ENCODE measurements around the gene DYSF.
"Not testable (repeated sequence)": the region's sequence is repeated elsewhere in the genome, so short reads cannot be mapped to it uniquely, and the experiment has no call there.

DYSF gene

DNA sequence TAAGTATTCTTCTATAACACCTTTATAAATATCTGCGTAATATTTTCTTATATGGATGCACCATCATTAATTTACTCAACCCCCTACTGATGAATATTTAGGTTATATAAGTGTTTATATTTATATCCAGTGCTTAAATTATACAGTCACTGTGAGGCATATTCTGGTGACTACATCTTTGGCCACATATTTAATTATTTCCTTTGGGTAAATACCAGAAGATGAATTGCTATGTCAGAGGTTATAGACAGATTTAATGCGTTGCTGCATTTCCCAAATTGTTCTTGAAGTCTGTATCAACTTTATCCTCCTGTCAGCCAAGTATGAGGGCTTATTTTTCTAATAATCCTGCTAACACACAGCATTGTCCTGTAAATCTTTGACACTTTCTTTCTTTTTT lies 18.7 kb downstream of the DYSF start:
- DNase-seq (ENCODE audit: low spot score) = no peak

DNA sequence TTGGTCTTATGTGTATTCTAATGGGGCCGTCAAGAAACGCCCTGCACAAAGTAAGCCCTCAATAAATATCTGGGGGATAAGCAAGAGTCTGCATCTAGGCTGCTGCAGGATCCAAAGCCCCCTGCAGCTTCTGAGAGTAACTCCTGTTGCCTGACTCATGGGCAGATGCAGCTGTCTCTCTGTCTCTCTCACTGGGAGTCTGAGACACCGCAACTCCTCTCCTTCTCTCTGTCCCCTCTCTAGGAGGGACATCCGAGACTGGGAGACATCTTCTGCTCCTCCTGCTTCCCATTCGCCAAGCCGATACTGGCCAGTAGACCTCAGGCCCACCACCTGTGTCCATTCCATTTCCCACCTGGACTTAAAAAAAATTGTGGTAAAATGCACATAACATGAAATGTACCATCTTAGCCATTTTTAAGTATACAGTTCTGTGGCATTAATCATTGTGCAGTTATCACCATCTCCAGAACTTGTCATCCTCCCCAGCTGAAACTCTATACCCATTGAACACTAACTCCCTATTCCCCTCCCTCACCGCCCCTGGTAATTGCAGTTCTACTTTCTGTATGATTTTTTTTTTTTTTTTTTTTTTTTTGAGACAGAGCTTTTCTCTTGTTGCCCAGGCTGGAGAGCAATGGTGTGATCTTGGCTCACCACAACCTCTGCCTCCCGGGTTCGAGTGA lies 20.1 kb downstream of the DYSF start:
- DNase-seq (ENCODE audit: low spot score) = no peak

DNA sequence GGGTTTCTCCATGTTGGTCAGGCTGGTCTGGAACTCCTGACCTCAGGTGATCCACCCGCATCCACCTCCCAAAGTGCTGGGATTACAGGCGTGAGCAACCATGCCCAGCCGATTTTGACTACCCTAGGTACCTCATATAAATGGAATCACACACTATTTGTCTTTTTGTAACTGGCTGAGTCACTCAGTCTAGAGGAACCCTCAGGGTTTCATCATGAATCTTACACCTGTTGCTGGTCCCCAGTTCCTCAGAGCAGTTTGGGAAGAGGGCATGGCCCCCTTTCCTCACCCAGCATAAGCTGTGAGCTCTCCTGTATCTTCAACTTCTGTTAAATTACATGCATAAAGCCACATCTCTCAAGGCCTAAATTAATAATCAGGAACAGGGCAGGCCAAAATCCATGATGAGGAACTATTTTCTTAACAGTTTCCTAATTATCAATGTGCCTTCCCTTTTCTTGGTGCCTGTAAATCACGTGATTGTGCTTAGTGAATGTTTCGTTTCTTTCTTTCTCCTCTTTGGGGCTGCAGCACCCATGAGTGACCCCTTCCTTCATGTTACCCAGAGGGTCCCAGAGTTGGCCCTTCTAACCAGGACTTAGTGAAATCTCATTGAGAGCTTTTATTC lies 20.9 kb downstream of the DYSF start:
- no peak for DNase-seq (ENCODE audit: low spot score)

DNA sequence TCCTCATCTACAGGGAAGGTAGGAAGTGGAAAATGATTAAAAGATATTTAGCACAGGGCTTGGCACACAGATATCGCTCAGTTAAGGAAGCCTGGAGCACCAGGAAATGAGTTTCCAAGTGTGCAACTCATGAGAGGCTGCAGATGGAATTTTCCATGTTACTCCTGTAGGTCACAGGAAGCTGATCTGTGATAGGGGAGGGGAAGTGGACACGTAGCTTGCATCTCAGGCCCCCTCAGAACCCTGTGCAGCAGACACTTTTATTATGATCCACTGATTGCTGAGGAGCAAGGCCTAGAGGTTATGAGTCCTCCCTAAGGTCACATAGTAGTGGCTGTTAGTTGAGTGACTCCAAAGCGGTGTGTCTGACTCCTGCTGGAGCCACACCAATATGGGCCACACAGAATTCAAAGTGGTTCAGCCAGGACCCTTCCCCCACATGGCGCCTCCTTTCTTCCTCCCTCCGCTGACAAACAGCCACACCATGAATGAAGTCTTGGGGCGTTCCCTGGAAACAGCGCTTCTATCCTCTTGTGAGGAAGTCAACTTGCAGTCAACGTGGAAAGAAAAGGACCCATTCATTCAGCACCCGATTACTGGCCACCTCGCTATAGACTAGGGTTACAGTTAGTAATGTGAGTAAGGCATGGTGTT lies 21.5 kb downstream of the DYSF start:
- DNase-seq (ENCODE audit: low spot score) = no peak

DNA sequence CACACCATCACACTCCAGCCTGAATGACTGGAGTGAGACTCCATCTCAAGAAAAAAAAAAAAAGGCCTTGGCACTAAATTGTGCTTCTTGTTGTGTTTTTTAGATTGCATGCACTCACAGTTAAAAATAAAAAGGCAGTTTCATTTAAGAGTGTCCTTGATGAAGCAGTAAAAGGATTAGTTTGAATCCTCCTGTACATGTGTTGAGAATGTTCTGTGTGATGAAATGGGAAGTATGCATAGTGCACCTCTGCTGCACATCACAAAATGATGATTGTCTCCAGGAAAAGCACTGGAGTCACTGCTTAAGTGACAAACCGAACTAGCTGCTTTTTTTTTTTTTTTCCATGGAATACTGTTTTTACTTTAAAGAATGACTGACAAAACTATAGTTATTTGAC lies 23.1 kb downstream of the DYSF start:
- no peak for DNase-seq (ENCODE audit: low spot score)

DNA sequence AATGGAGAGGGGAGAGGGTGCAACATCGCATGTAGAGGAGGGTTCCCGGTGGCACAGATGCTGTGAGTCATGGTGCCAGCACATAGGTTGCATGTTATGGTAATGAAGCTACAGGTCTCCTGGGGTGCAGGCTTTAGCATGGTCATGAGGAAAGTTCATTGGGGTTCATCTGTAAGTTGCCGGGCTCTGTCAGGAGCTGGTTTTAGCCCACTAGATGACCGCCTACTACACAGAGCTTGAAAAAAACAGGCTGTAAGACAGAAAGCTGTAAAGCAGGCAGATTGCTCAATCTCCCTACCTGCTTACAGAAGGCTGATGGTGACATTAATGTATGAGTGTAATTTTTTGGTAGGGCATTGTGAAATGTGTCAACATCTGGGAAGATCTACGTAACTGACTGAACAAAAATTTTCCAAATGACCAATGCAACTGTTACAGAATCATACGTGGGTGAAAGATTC lies 23.9 kb downstream of the DYSF start:
- no peak for DNase-seq (ENCODE audit: low spot score)

DNA sequence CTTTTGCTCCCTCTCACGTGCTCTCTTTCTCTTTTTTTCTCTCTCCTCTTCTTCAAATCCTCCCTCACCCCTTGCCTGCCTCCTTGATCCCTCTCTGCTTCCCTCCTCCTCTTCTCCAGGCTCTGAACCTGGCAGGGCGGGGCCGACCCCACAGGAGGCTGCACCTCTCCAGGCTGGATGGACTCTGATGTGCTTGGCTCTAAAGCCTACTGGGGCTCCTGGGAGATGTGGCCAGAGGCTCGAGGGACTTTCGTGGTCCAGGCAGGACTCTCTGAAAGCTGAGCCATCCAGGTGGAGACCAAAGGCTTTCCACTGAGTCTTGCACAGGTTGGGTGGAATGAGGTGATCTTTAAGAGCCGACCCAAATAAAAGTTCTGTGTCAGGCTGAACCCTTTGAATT lies 25.4 kb downstream of the DYSF start:
- DNase-seq (ENCODE audit: low spot score) = no peak

DNA sequence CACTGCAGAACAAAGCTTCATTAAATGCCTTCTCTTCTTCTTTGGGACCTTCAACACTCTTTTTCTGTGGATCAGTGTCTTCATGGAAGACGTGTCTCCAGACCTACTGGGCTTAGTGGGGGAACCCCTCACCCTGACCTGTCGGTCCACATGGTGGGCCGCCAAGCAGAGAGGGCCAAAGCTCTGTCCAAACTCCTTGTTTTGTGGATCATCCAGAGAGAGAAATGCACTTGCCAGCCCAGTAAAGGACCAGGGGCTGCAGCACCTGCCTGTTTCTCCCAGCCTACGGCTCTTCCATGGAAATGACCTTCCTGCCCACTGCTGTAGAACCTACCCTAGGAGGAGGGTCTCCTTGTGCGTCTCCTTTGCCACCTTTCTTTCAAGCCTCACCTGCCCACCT lies 25.9 kb downstream of the DYSF start:
- DNase-seq (ENCODE audit: low spot score) = no peak

DNA sequence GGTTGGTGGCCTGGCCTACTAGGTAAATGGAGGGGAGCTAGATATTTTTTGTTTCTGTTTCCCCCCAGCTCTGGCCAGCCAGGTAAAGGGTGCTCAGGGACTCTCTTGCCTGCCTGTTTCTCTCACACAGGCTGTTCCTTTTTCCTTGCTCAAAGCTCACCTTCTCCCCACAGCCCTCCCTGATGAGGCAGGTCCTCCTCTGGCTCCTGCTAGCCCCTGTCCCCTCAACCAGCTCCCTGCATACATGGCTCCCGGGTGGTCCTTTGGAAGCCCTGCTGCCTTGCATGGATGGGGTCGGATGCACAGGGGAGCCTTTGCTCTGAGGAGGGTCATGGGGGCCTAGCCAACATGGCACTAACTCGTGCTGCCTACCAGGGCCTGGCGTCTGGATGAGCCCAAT lies 27.8 kb downstream of the DYSF start:
- no peak for DNase-seq (ENCODE audit: low spot score)

DNA sequence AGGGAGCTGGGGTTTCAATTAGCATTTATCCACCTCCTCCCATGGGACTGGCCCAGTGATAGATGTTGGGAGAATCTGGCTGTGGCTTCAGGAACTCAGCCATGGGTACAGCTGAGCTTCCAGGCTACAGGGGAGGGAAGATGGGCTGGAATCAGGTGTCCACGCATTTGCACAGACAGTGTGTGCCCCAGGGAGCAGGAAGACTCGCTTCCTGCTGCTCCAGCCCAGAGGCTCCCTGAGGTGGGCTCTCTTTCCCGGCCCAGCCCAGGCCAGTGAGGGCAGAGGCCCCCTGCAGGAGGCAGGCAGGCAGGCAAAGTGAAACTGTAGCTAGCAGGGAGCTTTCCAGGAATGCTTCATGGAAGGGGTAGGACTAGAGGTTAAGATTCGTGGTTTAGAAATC lies 28.7 kb downstream of the DYSF start:
- no peak for DNase-seq (ENCODE audit: low spot score)

DNA sequence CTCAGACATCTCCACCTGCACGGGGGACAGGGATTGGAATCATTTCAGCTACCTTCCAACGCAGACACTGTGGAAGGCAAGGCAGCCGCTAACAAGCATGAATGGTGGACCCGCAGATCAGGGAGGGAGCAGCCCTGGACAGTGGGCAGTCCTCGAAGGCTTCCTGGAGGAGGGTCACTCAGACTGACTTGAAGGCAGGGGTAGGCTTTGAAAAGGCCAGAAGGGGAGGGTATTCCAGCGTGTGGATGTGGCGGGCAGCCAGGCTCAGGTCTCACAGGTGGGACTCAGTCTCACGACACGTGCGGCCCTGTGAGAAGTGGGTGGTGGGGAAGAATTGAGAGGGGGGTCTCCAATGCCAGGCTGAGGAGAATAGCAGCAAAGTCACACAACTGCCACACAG lies 29.9 kb downstream of the DYSF start:
- no peak for DNase-seq (ENCODE audit: low spot score)

DNA sequence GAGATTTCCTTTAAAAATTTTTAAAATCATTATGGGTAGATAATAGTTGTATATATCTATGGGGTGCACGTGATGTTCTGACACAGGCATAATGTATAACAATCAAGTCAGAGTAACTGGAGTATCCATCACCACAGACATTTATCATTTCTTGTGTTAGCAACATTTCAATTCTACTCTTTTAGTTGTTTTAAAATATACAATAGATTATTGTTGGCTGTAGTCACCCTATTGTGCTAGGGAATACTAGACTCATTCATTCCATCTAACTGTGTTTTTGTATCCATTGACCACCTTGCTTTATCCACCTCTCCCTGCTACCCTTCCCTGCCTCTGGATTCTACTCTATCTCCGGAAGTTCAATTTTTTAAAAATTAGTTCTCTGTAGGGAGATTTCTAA lies 31.0 kb downstream of the DYSF start:
- no peak for DNase-seq (ENCODE audit: low spot score)

DNA sequence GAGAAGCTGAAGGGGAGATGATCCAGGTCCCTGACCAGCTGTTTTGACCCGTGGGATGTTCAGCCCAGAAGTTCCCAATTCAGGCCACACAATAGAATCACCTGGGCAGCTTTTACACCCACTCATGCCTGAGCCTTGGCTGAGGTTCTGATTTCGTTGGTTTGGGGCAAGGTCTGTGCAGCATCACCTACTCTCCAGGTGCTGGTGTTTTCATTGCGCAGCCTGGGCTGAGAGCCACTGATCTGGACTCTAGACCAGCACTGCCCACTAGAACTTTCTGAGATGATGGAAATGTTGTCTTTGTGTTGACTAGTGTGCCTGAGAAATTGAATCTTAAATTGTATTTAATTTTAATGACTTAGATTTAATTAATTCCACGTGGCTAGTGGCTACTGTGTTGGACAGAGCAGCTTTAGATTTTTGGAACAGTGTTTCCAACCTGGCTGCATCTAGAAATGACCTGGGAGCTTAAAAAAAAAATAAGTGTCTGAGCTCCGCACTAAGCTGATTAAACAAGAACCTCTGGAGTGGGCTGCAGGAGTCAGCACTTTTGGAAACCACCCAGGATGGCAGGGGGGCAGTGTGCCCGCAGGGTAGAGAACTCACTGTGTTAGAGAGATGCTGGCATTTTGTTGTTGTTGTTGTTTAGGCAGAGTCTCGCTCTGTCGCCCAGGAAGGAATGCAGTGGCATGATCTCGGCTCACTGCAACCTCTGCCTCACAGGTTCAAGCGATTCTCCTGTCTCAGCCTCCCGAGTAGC lies 33.7 kb downstream of the DYSF start:
- no peak for DNase-seq (ENCODE audit: low spot score)

DNA sequence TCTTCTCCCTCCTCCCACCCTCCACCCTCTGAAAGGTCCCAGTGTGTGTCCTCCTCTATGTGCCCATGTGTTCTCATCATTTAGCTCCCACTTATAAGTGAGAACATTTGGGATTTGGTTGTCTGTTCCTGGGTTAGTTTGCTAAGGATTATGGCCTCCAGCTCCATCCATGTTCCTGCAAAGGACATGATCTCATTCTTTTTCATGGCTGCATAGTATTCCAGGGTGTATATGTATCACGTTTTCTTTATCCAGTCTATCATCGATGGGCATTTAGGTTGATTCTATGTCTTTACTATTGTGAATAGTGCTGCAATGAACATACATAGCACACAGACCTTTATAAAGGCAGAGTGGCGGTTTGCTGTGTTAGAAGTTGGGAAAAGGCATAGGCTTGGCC lies 38.2 kb downstream of the DYSF start:
- DNase-seq (ENCODE audit: low spot score) = not testable (repeated sequence)

DNA sequence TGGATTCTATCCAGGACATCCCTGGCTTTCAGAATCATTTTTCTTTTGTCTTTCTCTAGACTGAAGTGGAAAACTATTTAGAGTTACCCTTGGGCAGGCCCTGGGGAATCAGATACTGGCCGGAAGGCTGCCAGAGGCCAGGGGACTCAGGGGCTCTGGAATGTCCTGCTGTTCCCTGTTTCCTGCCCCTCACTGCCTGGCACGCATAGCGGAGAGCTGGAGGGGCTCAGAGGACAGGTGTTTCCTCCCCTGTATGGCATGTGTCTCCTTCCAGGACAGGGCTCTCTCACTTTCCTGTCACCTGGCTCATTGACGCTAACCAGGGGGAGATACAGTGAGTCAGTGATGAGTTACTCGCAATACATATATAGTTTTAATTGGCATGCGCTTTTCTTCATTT lies 38.8 kb downstream of the DYSF start:
- DNase-seq (ENCODE audit: low spot score) = no peak

DNA sequence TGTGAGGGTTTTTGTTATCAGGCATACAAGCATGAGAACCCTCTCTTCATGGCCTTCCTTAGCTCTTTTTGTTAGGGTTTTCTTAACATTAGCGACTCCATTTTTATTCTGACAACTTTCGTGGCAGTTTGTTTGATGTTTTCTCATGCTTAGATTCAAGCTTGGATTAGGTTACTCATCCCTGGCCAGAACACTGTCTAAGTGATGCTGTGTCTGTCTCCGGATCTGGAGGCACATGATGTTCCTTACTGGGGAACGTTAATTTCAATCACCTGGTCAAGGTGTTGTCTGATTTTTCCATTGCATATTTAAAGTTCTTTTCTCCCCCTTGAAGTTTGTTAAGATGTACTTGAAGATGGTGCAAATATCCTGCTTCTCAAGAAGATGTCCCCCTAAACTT lies 40.7 kb downstream of the DYSF start:
- no peak for DNase-seq (ENCODE audit: low spot score)

DNA sequence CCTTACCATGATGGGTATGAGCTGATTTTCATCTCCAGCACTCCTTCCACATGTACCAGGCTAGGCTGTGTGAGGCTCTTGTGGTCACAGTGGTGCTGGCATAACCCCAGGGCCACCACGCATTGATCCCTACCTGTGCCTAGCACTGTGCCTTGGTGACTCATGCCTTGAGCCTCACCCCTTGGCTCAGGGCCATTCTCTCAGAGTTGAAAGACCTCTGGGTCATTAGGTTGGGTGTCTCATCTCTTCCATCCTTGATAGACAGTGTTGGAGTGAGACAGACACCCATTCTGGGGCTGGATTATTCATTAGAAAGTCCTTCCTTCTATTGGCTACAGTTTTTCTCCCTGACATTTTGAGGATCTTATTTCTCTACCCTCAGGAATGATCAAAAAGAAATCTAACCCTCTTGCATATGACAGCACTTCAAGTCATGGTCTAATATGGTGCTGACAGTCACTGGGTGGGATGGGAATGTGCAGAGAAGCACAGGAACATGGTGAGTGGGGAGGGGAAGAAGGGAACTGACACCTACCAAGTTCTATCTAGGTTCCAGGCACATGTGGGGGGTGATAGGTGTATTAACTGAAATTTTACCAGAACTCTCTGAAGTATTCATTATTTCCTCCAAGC lies 41.3 kb downstream of the DYSF start:
- no peak for DNase-seq (ENCODE audit: low spot score)

DNA sequence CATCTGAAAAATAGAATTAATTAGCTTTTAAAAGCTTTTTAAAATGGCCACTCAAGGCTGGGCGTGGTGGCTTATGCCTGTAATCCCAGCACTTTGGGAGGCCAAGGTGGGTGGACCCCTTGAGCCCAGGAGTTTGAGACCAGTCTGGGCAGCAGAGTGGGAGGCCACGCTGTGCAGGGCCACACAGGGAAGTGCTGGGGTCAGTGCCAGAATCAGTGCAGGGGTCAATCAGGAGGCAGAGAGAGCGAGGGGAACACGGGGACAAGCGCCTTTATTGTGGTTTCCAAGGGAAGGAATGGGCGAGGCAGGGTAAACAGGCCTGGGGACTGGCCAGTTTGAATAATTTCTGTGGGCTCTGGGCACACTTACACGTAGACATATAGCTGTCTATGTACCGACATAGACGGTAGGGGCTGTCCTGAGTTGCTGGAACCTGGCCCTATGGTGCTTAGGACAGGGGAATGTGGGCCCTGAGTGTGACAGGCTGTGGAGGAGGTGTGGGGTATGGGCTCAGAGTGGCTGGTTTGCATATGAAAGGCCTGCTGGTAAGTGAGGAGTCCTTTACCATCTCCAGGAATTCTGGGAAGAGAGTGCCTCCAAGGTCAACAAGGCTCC lies 42.9 kb downstream of the DYSF start:
- no peak for DNase-seq (ENCODE audit: low spot score)

DNA sequence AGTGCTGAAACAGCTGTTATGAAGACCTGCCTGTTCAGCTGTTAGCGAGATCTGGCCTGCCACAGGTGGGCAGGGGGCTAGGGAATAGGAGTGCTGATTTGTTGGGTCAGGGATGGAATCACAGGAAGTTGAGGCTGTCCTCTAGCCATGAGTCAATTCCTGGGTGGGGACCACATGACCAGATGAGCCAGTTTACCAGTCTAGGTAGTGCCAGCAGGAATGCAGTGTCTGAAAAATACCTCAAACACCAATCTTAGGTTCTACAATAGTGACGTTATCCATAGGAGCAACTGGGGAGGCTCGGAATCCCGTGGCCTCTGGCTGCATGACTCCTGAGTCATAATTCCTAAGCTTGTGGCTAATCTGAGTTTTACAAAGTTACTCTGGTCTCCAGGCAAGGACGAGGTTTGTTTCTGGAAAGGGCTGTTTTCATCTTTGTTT lies 44.9 kb downstream of the DYSF start:
- DNase-seq (ENCODE audit: low spot score) = no peak

DNA sequence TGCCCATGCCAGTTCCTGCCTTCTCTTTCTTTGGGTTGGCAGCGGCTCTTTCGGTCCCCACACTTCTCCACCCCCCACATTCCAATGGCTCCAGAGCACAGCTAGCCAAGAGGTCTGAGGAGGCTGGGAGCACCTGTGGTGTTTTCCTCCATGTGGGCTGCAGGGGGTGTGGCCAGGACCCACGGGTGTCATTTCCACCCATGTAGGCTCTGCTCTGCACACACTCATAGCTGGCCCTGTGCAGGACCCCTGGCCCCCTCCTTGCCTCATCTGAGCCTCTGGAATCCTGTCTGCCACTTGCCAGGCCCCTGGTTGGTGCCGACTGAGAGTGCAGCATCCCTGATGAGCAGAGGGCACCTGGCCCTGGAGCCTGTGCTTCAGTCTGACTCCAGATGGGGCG lies 46.3 kb downstream of the DYSF start:
- DNase-seq (ENCODE audit: low spot score) = no peak

DNA sequence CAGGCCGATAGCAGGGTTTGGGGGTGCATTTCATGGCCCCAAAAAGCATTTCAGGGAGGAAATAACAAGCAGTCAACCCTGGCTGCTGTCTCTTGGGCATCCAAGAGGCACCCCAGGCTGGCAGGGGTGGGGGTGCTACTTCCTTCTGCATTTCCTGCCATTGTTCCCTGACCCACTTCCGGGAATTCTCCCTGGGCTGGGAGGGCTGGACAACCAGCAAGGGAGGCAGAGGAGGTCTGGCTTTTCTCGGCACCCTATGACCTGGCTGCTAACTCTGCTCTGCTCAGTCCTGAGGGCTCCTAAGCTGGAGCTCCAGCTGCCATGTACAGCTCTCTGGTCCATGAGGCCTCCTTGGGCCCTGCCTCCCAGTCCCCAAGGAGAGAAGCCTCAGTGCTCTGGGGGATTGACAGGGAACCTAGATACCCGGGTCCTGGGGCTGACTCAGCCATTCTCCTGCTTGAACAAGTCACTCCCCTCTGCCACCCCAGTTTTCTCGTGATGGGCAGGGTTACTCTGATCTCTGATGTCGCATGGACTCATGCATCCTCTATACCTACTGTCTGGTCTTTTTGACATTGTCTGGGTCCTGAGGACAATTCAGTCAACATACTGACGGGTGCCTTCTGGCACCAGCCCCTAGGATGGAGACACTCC lies 47.2 kb downstream of the DYSF start:
- no peak for DNase-seq (ENCODE audit: low spot score)
